ENCODE data around the gene HMCN2.
A peak's percentile ranks its signal among the peaks of the same experiment; 100 is the strongest.

The HMCN2 gene

GRCh38 chr9:130459151-130459550 is 193.6 kb downstream of the HMCN2 start:
- DNase-seq, result no peak

GRCh38 chr9:130459941-130460669 is 194.5 kb downstream of the HMCN2 start:
- DNase-seq, result no peak

- DNase-seq, result peak; percentile 61
These were observed 195.7 kb downstream of the HMCN2 start for GRCh38 chr9:130461218-130461630.

DNA sequence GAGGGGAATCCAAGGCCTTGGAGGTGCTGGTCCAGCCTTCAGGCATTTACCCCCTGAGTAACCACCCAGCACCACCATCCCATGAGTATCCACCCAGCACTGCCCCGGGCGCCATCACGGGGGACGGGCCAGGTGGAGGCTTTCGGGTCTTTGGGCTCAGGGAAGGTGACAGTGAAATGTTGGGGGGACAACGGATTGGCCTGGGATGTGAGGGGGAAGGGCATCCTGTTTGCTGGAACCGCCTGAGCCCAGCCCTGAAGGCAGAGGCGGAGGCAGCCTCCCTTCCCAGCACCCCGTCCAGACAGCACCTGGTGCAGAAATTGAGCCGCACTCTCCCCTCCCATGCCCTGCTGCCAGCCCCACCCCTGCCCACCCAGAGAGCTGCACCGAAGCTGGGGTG is 196.2 kb downstream of the HMCN2 start:
- DNase-seq, result no peak

GRCh38 chr9:130462685-130463540 is 197.4 kb downstream of the HMCN2 start:
- DNase-seq, result no peak

GRCh38 chr9:130463763-130464745 is 198.5 kb downstream of the HMCN2 start:
- no peak for DNase-seq

DNA sequence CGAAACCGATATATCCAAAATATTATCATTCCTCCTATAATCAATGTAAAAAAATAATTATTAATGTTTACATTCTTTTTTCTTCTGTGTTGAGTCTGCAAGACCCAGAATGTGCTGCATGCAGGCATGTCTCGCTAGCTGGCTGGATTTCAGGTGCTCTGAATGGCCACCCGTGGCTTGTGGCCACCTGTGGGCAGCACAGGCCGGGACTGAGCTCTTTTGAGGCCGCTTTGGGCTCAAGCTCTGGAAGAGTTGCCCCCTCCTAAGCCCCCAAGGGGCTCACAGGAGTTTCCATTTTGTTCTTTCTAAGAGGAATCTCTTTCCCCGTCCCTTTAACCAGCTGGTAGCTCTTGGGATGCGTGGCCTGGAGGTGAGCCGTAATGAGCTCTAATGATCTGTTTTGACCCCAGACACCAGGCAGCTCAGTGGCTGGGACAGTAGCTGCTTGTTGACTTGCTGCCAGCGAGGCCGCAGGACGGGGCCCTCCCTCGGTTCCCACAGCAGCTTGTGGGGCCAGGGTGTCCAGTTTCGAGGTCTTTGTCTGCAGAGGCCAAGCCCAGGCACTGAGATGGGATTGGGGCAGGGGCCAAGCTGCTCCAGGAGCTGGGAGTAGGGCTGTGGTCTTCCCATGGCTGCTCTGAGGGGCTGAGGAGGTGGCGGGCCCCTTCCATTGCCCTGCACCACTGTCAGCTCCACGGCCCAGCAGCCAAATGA is 200.0 kb downstream of the HMCN2 start:
- no peak for DNase-seq

GRCh38 chr9:130466537-130467217 is 201.1 kb downstream of the HMCN2 start:
- no peak for DNase-seq

DNA sequence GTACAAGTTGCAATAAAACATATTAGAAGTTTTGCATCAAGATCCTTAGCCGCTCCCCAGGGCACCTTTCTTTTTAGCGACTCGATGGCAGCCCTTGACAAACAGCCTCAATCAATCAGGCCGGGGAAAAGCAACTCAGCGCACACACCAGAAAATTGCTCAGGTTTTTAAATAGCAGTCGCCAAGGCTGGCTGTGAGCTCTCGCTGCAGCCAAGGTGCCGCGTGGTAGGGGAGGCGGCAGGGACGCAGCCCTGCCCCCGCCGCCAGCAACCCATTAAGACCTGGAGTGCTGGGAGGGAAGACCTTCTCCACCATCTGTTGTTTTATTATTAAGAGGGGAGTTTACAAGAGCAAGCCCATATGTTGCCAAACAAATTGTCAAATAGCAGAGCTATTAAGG is 201.8 kb downstream of the HMCN2 start:
- DNase-seq, result no peak

DNA sequence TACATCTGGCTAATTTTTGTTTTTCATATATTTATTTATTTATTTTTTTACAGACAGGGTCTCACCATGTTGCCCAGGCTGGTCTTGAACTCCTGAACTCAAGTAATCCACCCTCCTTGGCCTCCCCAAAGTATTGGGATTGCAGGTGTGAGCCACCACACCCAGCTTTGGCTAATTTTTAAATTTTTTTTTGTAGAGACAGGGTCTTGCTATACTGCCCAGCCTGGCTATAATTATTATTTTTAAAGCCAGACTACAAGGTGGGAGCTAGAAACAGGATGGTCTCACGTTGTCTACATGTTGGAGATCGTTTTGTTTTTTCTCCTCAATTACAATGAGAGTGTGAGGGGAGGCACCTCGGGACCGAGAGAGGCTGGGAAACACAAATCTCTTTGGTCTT is 203.0 kb downstream of the HMCN2 start:
- DNase-seq, result no peak

DNA sequence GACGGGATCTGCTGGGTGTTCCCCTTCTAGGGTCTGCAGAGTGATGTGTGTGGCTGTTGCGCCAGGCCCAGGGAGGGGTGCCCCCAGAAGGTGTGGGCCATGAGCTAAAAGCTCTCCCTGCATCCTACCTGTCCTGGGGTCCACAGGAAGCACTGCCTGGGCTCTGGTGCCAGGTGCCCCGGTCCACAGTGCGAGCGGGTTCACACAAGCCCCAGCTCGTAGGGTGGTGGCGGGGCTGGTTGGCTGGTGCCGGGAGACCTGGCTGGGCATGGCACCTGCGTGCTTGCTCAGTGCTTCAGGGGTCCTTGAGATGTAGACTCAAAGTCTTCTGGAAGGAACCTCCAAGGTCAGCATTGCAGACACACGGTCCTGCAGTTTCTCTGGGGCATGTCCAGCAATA is 204.7 kb downstream of the HMCN2 start:
- DNase-seq, result no peak

DNA sequence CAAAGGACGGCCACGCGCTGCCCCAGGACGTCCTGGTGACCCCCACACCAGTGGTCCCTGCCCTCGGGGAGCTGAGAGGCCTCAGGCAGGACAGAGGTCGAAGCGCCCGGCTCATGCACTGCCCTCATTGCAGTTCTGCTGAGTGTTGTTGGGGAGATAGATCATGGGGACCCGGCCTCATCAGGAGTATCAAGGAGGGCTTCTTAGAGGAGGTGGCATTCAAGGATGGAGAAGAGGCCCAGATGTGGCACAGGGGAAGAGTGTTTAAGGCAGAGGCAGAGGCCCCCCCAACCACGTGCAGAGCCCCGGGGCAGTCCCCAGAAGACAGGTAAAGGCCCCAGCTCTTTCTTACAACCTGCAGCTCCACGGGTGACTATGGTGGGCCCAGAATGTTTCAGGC is 205.4 kb downstream of the HMCN2 start:
- DNase-seq, result no peak

- DNase-seq, result no peak
These were observed 206.0 kb downstream of the HMCN2 start for GRCh38 chr9:130471411-130472183.

DNA sequence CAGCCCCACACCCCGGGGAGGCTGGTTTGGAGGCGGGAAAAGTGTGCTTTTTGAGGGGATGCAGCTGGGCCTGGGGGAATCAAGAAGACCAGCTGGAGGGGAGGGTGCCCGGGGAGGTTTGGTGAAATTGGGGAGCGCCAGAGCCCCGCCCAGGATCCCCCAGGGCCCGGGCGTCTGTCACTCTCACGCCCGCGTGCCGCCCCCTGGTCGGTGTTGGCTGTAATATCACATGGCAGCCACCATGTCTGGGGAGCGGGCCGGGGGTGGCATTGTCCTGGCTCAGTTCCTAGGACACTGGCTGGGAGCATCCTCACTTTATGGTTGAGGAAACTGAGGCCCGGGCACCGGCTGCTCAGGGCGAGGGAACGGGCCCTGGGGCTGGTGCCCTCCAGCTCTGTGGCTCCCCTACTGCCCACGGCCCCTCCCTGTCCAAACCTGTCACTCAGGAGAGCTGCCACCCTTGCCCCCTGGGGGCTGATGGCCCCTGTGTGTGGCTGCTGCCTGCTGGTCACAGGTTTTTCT is 206.7 kb downstream of the HMCN2 start:
- no peak for DNase-seq

DNA sequence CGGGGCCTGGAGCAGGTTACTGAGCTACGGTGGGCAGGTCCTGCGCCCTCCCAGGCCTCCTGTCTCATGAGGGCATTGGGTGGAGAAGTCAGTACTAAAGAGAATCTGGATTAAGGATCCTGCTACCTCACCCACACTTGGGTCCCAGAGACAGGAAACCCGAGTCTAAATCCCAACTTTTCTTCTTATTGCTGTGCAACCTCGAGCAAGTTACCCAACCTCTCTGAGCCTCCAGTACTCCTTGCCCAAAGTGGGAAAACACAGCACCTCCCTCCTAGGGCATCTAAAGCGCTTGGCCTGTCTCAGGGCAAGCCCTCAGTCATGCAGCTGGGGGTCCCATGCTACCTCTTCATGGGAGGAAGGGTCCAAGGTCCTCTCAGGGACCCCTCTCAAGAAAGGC is 207.4 kb downstream of the HMCN2 start:
- DNase-seq, result no peak

DNA sequence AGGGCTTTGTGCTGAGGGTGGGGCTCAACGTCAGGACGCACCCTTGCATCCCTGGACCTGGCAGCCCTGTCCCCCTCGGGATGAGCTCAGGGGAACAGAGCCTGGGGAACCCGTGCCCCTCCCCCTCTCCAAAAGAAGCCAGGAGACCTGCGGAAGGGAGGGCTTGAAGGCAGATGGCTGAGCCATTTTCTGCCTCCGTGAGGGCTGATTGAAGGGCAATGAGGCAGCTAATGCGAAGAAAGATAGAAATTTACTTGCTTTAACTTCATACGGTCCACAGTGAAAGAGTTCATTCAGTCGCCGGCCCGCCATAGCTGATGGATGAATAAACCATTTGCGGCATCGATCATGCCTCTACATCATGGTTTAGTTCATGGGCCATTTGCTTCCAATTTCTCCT is 208.0 kb downstream of the HMCN2 start:
- DNase-seq, result no peak

GRCh38 chr9:130474106-130474505 is 208.5 kb downstream of the HMCN2 start:
- DNase-seq, result no peak

DNA sequence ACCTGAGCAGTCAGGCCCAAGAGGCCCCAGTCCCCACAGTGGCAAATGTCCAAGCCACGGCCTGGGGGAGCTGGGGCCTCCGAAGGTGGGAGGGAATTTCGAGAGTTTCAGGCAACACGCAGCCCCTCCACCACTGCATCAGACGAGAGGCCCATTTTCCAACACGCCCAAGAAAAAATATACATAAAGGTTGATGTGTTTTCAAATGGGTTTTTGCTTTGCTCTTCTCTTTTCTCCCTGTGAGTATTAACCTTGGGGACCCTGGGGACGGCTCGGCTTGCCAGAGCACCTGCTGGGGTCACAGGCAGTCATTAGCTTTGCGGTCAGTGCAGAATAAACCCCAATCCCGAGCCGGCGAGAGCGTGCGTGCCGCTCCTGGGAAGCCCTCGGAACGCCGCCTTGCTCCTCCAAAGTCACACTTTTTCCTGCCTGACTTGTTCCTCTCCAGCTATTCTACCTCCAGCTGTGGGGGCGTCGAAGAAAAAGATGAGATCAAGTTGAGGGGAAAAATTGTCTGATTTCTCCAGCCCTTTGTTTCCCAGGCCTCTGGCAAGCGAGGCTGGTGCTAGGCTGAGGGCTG is 210.7 kb downstream of the HMCN2 start:
- DNase-seq, result no peak

DNA sequence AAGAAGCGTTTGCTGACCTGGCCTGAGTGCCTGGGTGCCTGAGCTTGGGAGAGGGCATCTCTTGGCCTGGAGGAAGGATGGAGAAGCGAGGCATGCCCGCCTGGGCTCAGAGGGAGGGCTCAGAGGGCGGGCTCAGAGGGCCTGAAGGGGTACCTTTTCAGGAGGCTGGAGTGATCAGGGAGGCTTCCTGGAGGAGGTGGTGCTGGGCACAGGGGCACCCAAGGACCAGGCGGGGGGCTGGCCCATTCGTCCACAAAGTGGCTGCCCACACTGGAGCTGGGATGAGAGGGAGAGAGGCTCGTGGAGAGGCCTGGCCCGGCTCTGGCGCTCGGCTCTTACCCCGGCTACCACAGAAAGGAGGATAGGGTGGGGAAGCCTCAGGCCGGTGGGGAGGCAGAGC is 212.0 kb downstream of the HMCN2 start:
- DNase-seq, result no peak

DNA sequence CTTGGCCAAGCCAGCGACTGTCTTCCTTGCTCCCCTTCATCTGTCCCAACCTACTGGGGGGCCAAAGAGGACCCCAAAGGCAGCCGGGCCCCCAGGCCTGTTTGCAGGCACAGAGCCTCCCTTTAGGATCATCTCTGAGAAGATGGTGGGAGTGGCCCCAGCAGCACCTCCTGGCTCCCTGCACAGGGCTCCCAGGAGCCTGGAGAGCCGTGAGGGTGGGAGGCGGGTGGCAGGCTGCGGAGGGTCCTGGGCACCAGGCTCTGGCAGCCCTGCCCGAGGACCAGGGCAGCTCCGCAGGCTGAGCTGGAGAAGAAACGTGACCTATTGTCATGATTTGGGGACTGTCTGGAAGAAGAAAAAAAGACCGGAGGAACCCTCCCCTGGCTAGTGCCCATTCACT is 212.6 kb downstream of the HMCN2 start:
- no peak for DNase-seq

Data from CD4-positive, alpha-beta T cell treated with Interleukin-17A for 1 hour (primary cell).